ENCODE results near the gene FERD3L. TPM values are rescaled to one million over a fixed set of nuclear protein-coding genes. Genes with fewer than 3 reads are reported as not detected.

The FERD3L gene
- total RNA-seq, 2 experiments from 2014 or later, result not detected

- no peak overlapping the region for H3K27ac ChIP-seq (ENCODE audit: low read depth, low read length, poor library complexity, severe bottlenecking)
- H3K4me1 ChIP-seq (ENCODE audit: insufficient read depth, low read length, poor library complexity, severe bottlenecking), result no peaks in the 10 kb centered on the region
- ChIA-PET POLR2A (interaction anchor here (0.7 kb wide), 1 partner anchor 1324 kb away, joined by 5 read pairs; no protein-coding TSS in a partner anchor), CTCF (ENCODE audit: unreplicated experiment) (no interaction called here)
- H3K4me3 ChIP-seq (ENCODE audit: low read depth, low read length, poor library complexity, severe bottlenecking), result no peak overlapping the region
- no peaks in the 10 kb centered on the region for H3K36me3 ChIP-seq (ENCODE audit: insufficient read depth, low read length)
- intact Hi-C loops (cut with micrococcal nuclease; ENCODE audit: unreplicated experiment), result no loop called here
- TF ChIP-seq EZH2phosphoT487 (IDR thresholded peaks at IDR 0.05; ENCODE audit: borderline replicate concordance, low read depth, low read length) (no peak), CTCF (conservative IDR thresholded peaks at IDR 0.05; ENCODE audit: low read length) (no peak)
- no peak overlapping the region for H2AFZ ChIP-seq (ENCODE audit: low read length)
- no peak for DNase-seq (ENCODE audit: low spot score)
- no TSS peak for BruUV-seq (replicated peaks)
- H3K79me2 ChIP-seq (ENCODE audit: insufficient read depth, low read depth, low read length), result no peaks in the 10 kb centered on the region
- H3K9me2 ChIP-seq (ENCODE audit: insufficient read depth, low read length), result no peaks in the 10 kb centered on the region
- H3K9me3 ChIP-seq (ENCODE audit: low read length), result no peaks in the 10 kb centered on the region
- no peaks in the 10 kb centered on the region for H4K20me1 ChIP-seq (ENCODE audit: insufficient read depth, low read length)
- no peak overlapping the region for H3K4me2 ChIP-seq (ENCODE audit: low read length)
These were observed 37.7 kb downstream of the FERD3L start for GRCh38 chr7:19107356-19108146.

- no peaks in the 10 kb centered on the region for H3K36me3 ChIP-seq (ENCODE audit: insufficient read depth, low read length)
- no peaks in the 10 kb centered on the region for H4K20me1 ChIP-seq (ENCODE audit: insufficient read depth, low read length)
- no peaks in the 10 kb centered on the region for H3K9me2 ChIP-seq (ENCODE audit: insufficient read depth, low read length)
- no peak overlapping the region for H2AFZ ChIP-seq (ENCODE audit: low read length)
- no peak for DNase-seq (ENCODE audit: low spot score)
- H3K4me2 ChIP-seq (ENCODE audit: low read length), result no peak overlapping the region
- TF ChIP-seq EZH2phosphoT487 (IDR thresholded peaks at IDR 0.05; ENCODE audit: borderline replicate concordance, low read depth, low read length) (no peak), CTCF (conservative IDR thresholded peaks at IDR 0.05; ENCODE audit: low read length) (no peak)
- H3K4me3 ChIP-seq (ENCODE audit: low read depth, low read length, poor library complexity, severe bottlenecking), result no peak overlapping the region
- no peaks in the 10 kb centered on the region for H3K79me2 ChIP-seq (ENCODE audit: insufficient read depth, low read depth, low read length)
- ChIA-PET CTCF (ENCODE audit: unreplicated experiment) (no interaction called here), POLR2A (no interaction called here)
- H3K4me1 ChIP-seq (ENCODE audit: insufficient read depth, low read length, poor library complexity, severe bottlenecking), result no peaks in the 10 kb centered on the region
- no peaks in the 10 kb centered on the region for H3K9me3 ChIP-seq (ENCODE audit: low read length)
- H3K27ac ChIP-seq (ENCODE audit: low read depth, low read length, poor library complexity, severe bottlenecking), result no peak overlapping the region
- intact Hi-C loops (cut with micrococcal nuclease; ENCODE audit: unreplicated experiment), result no loop called here
- no TSS peak for BruUV-seq (replicated peaks)
These were observed 38.2 kb downstream of the FERD3L start for GRCh38 chr7:19107081-19107355.

- no TSS peak for BruUV-seq (replicated peaks)
- Histone ChIP-seq H3K4me3 (ENCODE audit: low read depth, low read length, poor library complexity, severe bottlenecking) (no peak overlapping the region), H2AFZ (ENCODE audit: low read length) (no peak overlapping the region), H4K20me1 (ENCODE audit: insufficient read depth, low read length) (no peaks in the 10 kb centered on the region), H3K4me1 (ENCODE audit: insufficient read depth, low read length, poor library complexity, severe bottlenecking) (no peaks in the 10 kb centered on the region), H3K4me2 (ENCODE audit: low read length) (no peak overlapping the region), H3K27ac (ENCODE audit: low read depth, low read length, poor library complexity, severe bottlenecking) (no peak overlapping the region), H3K79me2 (ENCODE audit: insufficient read depth, low read depth, low read length) (no peaks in the 10 kb centered on the region), H3K9me3 (ENCODE audit: low read length) (no peaks in the 10 kb centered on the region), H3K36me3 (ENCODE audit: insufficient read depth, low read length) (no peaks in the 10 kb centered on the region), H3K9me2 (ENCODE audit: insufficient read depth, low read length) (no peaks in the 10 kb centered on the region)
- ChIA-PET CTCF (ENCODE audit: unreplicated experiment) (no interaction called here), POLR2A (interaction anchor here (1.1 kb wide), 1 partner anchor 10 kb away, joined by 4 read pairs; no protein-coding TSS in a partner anchor)
- DNase-seq (ENCODE audit: low spot score), result no peak
- intact Hi-C loops (cut with micrococcal nuclease; ENCODE audit: unreplicated experiment), result no loop called here
- no peak for TF ChIP-seq EZH2phosphoT487 (IDR thresholded peaks at IDR 0.05; ENCODE audit: borderline replicate concordance, low read depth, low read length)
- TF ChIP-seq CTCF (conservative IDR thresholded peaks at IDR 0.05; ENCODE audit: low read length), result no peak
These were observed 38.8 kb downstream of the FERD3L start for GRCh38 chr7:19106241-19107080.
